Calu3 (cell line): ENCODE results near the gene EXOC7. TPM values are rescaled to one million over a fixed set of nuclear protein-coding genes. Genes with fewer than 3 reads are reported as not detected.
"Not testable (repeated sequence)": the region's sequence is repeated elsewhere in the genome, so short reads cannot be mapped to it uniquely, and the experiment has no call there.

Experiments
- BruUV-seq: library from RNA; stranded (reverse); fragments of 400-500 nt; replicated peaks from 2 replicates; lab custom pipeline; 2021; lab: Mats Ljungman, UMichigan
- CTCF ChIA-PET: fragments of 300-600 bp; sonication (Branson Sonifier 250); formaldehyde crosslinking; loops from one replicate; lab custom pipeline; 2022; ENCODE audit warnings: antibody characterized with exemption; lab: Charles Lee
- DNase-seq: peaks from one replicate; pipeline ENCODE4 v3.0.0; 2022
- H3K27ac Mint-ChIP-seq: one replicate; pipeline ENCODE4 v1.8.0; 2022; ENCODE audit warnings: mixed read lengths; ENCODE audit not compliant: unreplicated experiment
- H3K27me3 Mint-ChIP-seq: one replicate; pipeline ENCODE4 v1.8.0; 2022; ENCODE audit warnings: mixed read lengths; ENCODE audit not compliant: unreplicated experiment
- H3K36me3 Mint-ChIP-seq: one replicate; pipeline ENCODE4 v1.8.0; 2022; ENCODE audit warnings: mild to moderate bottlenecking, moderate library complexity, mixed read lengths; ENCODE audit not compliant: insufficient read depth, unreplicated experiment
- H3K4me1 Mint-ChIP-seq: one replicate; pipeline ENCODE4 v1.8.0; 2022; ENCODE audit warnings: mild to moderate bottlenecking, low read depth, mixed read lengths; ENCODE audit not compliant: unreplicated experiment
- H3K4me3 Mint-ChIP-seq: one replicate; pipeline ENCODE4 v1.8.0; 2022; ENCODE audit warnings: mild to moderate bottlenecking, low read depth, moderate library complexity, mixed read lengths; ENCODE audit not compliant: unreplicated experiment
- H3K9me3 Mint-ChIP-seq: one replicate; pipeline ENCODE4 v1.8.0; 2022; ENCODE audit warnings: low read depth, mixed read lengths; ENCODE audit not compliant: unreplicated experiment
- intact Hi-C: fragments of 100-400 bp; cut with micrococcal nuclease; formaldehyde crosslinking; loops from one replicate; pipeline ENCODE4 v1.10.0; 2022; ENCODE audit not compliant: unreplicated experiment
- total RNA-seq: library from RNA; stranded (reverse); gene quantifications from 2 replicates; pipeline ENCODE4 v1.2.3, GENCODE V29; 2022
- TF ChIP-seq, protein P1 (sequence below): fragments of 200-600 bp; IDR thresholded peaks from one replicate; pipeline ENCODE4 v1.8.0; 2022; ENCODE audit warnings: antibody characterized with exemption; ENCODE audit not compliant: unreplicated experiment

EXOC7 gene
- total RNA-seq, 1 experiment from 2014 or later, result 122 TPM

DNA sequence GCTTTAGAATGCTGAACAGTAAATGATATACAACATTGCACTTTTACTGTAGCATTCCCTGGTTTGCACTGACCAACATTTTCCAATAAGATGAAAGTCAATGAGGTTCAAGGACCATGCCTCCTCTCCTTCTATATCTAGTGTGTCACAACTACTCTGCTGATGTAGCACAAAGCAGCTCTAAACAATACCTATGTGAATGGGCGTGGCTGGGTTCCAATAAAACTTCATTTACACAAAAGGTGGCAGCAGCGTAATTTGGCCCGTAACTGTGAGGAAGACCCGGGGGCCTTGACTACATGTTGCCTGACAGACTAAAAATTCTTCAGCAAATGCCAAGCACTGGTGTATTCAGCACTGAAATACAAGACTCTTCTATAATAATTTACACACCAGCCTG is 37.8 kb downstream of the EXOC7 start:
- no peak for DNase-seq
- no TSS peak for BruUV-seq
- H3K9me3 Mint-ChIP-seq, result no peaks in the 10 kb centered on the region
- peaks cover 80% of the 10 kb centered on the region for H3K36me3 Mint-ChIP-seq
- H3K27ac Mint-ChIP-seq, result no peak overlapping the region
- intact Hi-C loops, result no loop called here
- CTCF ChIA-PET, result interaction anchor here (0.7 kb wide), 1 partner anchor 9 kb away, joined by 3 read pairs; no protein-coding TSS in a partner anchor
- H3K4me3 Mint-ChIP-seq, result no peak overlapping the region
- H3K27me3 Mint-ChIP-seq, result no peaks in the 10 kb centered on the region
- H3K4me1 Mint-ChIP-seq, result no peaks in the 10 kb centered on the region
- TF ChIP-seq, protein P1, sequence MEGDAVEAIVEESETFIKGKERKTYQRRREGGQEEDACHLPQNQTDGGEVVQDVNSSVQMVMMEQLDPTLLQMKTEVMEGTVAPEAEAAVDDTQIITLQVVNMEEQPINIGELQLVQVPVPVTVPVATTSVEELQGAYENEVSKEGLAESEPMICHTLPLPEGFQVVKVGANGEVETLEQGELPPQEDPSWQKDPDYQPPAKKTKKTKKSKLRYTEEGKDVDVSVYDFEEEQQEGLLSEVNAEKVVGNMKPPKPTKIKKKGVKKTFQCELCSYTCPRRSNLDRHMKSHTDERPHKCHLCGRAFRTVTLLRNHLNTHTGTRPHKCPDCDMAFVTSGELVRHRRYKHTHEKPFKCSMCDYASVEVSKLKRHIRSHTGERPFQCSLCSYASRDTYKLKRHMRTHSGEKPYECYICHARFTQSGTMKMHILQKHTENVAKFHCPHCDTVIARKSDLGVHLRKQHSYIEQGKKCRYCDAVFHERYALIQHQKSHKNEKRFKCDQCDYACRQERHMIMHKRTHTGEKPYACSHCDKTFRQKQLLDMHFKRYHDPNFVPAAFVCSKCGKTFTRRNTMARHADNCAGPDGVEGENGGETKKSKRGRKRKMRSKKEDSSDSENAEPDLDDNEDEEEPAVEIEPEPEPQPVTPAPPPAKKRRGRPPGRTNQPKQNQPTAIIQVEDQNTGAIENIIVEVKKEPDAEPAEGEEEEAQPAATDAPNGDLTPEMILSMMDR, result no peak

DNA sequence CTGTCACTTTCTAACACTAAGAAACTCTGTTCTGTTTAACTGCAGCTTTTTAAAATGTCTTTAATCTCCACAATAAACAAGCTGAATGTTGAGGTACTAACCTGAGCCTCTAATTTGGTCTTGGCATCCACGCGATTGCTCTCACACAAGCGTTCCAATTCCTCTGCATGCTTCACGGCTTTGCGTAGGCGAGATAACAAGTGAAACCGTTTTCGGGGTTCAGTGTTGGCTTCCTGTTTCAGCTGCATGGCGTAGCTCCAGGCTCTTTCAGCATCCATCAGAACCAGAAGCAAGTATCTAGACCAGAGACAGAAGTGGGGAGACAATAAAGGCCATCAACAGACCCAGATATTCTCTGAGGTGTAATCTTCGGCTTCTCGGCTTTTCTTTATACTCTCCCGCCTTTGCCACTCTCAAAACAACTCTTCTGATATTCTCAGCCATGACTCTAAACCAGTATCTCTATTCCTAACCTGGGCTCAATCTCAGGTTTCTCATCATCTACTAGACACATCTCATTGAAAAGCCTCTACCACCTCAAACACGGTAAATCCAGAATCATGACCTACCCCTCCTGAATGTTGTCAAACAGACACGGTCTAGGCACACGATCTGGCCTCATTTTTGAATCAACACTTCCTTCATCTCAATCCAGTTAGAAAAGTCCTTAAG is 39.6 kb downstream of the EXOC7 start:
- Mint-ChIP-seq H3K27ac (no peak overlapping the region), H3K4me3 (no peak overlapping the region), H3K9me3 (no peaks in the 10 kb centered on the region), H3K27me3 (no peaks in the 10 kb centered on the region), H3K36me3 (peaks cover 89% of the 10 kb centered on the region), H3K4me1 (no peaks in the 10 kb centered on the region)
- BruUV-seq, result no TSS peak
- CTCF ChIA-PET, result interaction anchor here (0.6 kb wide), 2 partner anchors 31 to 49 kb away, joined by 3 to 4 read pairs; no protein-coding TSS in a partner anchor
- intact Hi-C loops, result no loop called here
- TF ChIP-seq, protein P1, result no peak
- no peak for DNase-seq

DNA sequence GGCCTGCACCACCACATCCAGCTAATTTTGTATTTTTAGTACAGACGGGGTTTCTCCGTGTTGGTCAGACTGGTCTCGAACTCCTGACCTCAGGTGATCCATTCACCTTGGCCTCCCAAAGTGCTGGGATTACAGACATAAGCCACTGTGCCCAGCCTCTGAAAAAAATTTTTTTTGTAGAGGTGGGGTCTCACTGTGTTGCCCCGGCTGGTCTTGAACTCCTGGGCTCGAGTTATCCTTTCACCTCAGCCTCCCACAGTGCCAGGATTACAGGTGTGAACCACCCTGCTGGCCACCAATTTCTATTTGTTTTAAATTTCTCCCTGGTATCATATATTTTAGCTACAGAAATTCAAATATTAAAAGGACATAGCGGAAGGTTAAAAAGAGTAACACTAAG is 45.3 kb downstream of the EXOC7 start:
- CTCF ChIA-PET, result interaction anchor here (0.6 to 1.9 kb wide), 2 partner anchors 44 to 83 kb away, joined by 4 to 12 read pairs; partner anchors contain the start of gene FOXJ1
- DNase-seq, H3K4me3 Mint-ChIP-seq, H3K27ac Mint-ChIP-seq, H3K27me3 Mint-ChIP-seq, H3K9me3 Mint-ChIP-seq, intact Hi-C loops, BruUV-seq: not testable (repeated sequence)
- H3K4me1 Mint-ChIP-seq, result peaks cover 34% of the 10 kb centered on the region
- H3K36me3 Mint-ChIP-seq, result peaks cover 89% of the 10 kb centered on the region

DNA sequence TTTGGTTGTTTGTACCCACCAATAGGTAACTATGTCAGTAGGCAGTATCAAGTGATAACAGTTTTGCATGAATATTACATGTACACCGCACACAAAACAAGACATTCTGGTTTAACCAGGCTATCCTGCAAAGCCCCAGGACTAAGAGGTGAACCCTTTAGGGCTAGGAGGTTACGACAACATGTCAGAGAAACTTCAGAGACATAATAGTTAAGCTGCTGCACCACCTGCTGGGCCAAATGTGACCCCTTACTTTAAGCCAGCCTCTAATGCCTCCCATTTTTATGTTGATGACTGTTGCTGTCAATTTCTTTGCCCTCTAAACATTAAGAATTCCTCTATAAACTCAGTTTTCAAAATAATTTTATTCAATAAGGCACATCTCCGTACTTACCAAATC is 46.7 kb downstream of the EXOC7 start:
- Mint-ChIP-seq H3K4me1 (peaks cover 41% of the 10 kb centered on the region), H3K27ac (no peak overlapping the region), H3K9me3 (no peaks in the 10 kb centered on the region), H3K27me3 (no peaks in the 10 kb centered on the region), H3K4me3 (no peak overlapping the region), H3K36me3 (peaks cover 89% of the 10 kb centered on the region)
- intact Hi-C loops, result loop anchor here (1.0 kb wide), 1 partner anchor 43 kb away; no protein-coding TSS in a partner anchor
- TF ChIP-seq, protein P1, result no peak
- CTCF ChIA-PET, result interaction anchor here (0.6 to 1.9 kb wide), 3 partner anchors 9 to 247 kb away, joined by 3 to 12 read pairs (median 3); no protein-coding TSS in a partner anchor
- DNase-seq, result no peak
- no TSS peak for BruUV-seq

GRCh38 chr17:76054112-76054476 is 49.5 kb downstream of the EXOC7 start:
- H3K9me3 Mint-ChIP-seq, result no peaks in the 10 kb centered on the region
- peak overlapping the region; percentile 68 for H3K4me3 Mint-ChIP-seq
- TF ChIP-seq, protein P1, result no peak
- peaks cover 69% of the 10 kb centered on the region for H3K4me1 Mint-ChIP-seq
- peak; percentile 59 for DNase-seq
- peaks cover 91% of the 10 kb centered on the region for H3K36me3 Mint-ChIP-seq
- no peaks in the 10 kb centered on the region for H3K27me3 Mint-ChIP-seq
- BruUV-seq, result no TSS peak
- intact Hi-C loops, result no loop called here
- CTCF ChIA-PET, result interaction anchor here (1.8 kb wide), 1 partner anchor 40 kb away, joined by 14 read pairs; no protein-coding TSS in a partner anchor
- peak overlapping the region; percentile 98 for H3K27ac Mint-ChIP-seq
